Neural progenitor cell (in vitro differentiated cells): ENCODE results near the gene PVALEF. TPM values are rescaled to one million over a fixed set of nuclear protein-coding genes. Genes with fewer than 3 reads are reported as not detected.
"Not testable (repeated sequence)": the region's sequence is repeated elsewhere in the genome, so short reads cannot be mapped to it uniquely, and the experiment has no call there.

Source experiments
- DNase-seq: peaks from one replicate; pipeline ENCODE4 v3.0.0-alpha.2; 2016; ENCODE audit warnings: low spot score
- H2AFZ ChIP-seq: fragments of 200-600 bp; sonication (generic); replicated peaks from 2 replicates; pipeline ENCODE4 v1.6.1; 2016; ENCODE audit warnings: antibody characterized with exemption
- H3F3A ChIP-seq: fragments of 200-600 bp; sonication (generic); 2 replicates; pipeline ENCODE4 v1.6.1; 2016; ENCODE audit warnings: antibody characterized with exemption, low read depth
- H3K27ac ChIP-seq: fragments of 200-600 bp; sonication (generic); 2 replicates; pipeline ENCODE4 v1.5.1; 2016; ENCODE audit warnings: mild to moderate bottlenecking
- H3K27me3 ChIP-seq: fragments of 200-600 bp; sonication (generic); 2 replicates; pipeline ENCODE4 v1.6.1; 2016; ENCODE audit warnings: mild to moderate bottlenecking, moderate library complexity
- H3K36me3 ChIP-seq: fragments of 200-600 bp; sonication (generic); 2 replicates; pipeline ENCODE4 v1.5.1; 2016
- H3K4me1 ChIP-seq: fragments of 200-600 bp; sonication (generic); 2 replicates; pipeline ENCODE4 v1.6.1; 2016; ENCODE audit warnings: mixed run types
- H3K4me2 ChIP-seq: fragments of 200-600 bp; sonication (generic); 2 replicates; pipeline ENCODE4 v1.6.1; 2016
- H3K4me3 ChIP-seq: fragments of 200-600 bp; sonication (generic); 2 replicates; pipeline ENCODE4 v1.5.1; 2016
- H3K79me2 ChIP-seq: fragments of 200-600 bp; sonication (generic); 2 replicates; pipeline ENCODE4 v1.6.1; 2016; ENCODE audit warnings: low read depth
- H3K9ac ChIP-seq: fragments of 200-600 bp; sonication (generic); 2 replicates; pipeline ENCODE4 v1.6.1; 2016
- H3K9me3 ChIP-seq: fragments of 200-600 bp; sonication (generic); 2 replicates; pipeline ENCODE4 v1.5.1; 2016; ENCODE audit warnings: low read depth
- H4K20me1 ChIP-seq: fragments of 200-600 bp; sonication (generic); 2 replicates; pipeline ENCODE4 v1.6.1; 2016; ENCODE audit warnings: low read depth
- H3K27ac Mint-ChIP-seq: 3 replicates; pipeline ENCODE4 v1.8.0; 2021; ENCODE audit warnings: mixed read lengths
- H3K27me3 Mint-ChIP-seq: 2 replicates; pipeline ENCODE4 v1.8.0; 2022; ENCODE audit warnings: low read depth, mild to moderate bottlenecking, inconsistent platforms, moderate library complexity, mixed read lengths; ENCODE audit not compliant: insufficient read depth
- H3K36me3 Mint-ChIP-seq: 3 replicates; pipeline ENCODE4 v1.8.0; 2021; ENCODE audit warnings: mixed read lengths
- H3K4me1 Mint-ChIP-seq: 3 replicates; pipeline ENCODE4 v1.8.0; 2021; ENCODE audit warnings: mixed read lengths
- H3K4me3 Mint-ChIP-seq: 3 replicates; pipeline ENCODE4 v1.8.0; 2021; ENCODE audit warnings: mild to moderate bottlenecking, moderate library complexity, mixed read lengths
- H3K9me3 Mint-ChIP-seq: 3 replicates; pipeline ENCODE4 v1.8.0; 2020; ENCODE audit warnings: mixed read lengths
- CTCF ChIP-seq: fragments of 200-600 bp; sonication (generic); IDR thresholded peaks from 2 replicates; pipeline ENCODE4 v1.5.1; 2017; ENCODE audit warnings: antibody characterized with exemption, mild to moderate bottlenecking
- EZH2 ChIP-seq: fragments of 200-600 bp; sonication (generic); IDR thresholded peaks from 2 replicates; pipeline ENCODE4 v1.6.1; 2017; ENCODE audit warnings: antibody characterized with exemption, mild to moderate bottlenecking, moderate library complexity
- EZH2phosphoT487 ChIP-seq: fragments of 200-600 bp; sonication (generic); IDR thresholded peaks from 2 replicates; pipeline ENCODE4 v1.6.1; 2017; ENCODE audit warnings: antibody characterized with exemption
- total RNA-seq: library from RNA; depleted of rRNA; stranded (reverse); fragments of >200 nt; gene quantifications from 2 replicates; pipeline ENCODE4 v1.2.3, GENCODE V29; 2015; ENCODE audit warnings: low replicate concordance

The PVALEF gene
- total RNA-seq, 1 donor from 2014 or later = not detected

DNA sequence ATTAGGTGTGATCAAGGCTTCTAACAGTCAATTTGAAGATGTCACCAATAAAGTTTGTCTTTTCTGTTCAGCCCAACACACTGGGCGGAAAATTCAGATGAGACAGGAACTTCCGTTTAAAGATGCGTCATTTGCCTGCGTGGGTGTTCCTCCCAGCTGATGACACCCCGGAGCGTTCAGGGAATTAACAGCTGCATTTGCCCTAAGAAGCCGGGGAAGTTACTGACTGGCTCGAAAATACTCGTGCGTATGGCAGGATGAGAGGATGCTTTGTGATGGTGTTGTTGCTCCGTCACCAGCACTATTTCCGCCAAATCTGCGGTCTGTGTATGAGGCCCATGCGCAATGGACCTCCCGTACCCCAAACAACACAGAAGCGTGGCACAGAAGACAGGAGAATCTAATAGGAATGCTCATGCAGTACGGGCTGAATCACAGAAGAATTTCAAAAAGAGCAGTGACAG, 11.9 kb upstream of the PVALEF start:
- Histone ChIP-seq H3K4me2 (no peak overlapping the region), H2AFZ (no peak overlapping the region), H3K27ac (no peak overlapping the region), H3K4me3 (no peak overlapping the region), H3K4me1 (no peaks in the 10 kb centered on the region), H3K27me3 (no peaks in the 10 kb centered on the region), H3K9ac (no peak overlapping the region), H4K20me1 (no peaks in the 10 kb centered on the region), H3K36me3 (no peaks in the 10 kb centered on the region), H3F3A (no peaks in the 10 kb centered on the region), H3K9me3 (no peaks in the 10 kb centered on the region), H3K79me2 (no peaks in the 10 kb centered on the region)
- TF ChIP-seq EZH2 = no peak
- TF ChIP-seq CTCF = no peak
- no peak for TF ChIP-seq EZH2phosphoT487
- Mint-ChIP-seq H3K36me3 (peaks cover 3% of the 10 kb centered on the region), H3K4me1 (peaks cover 4% of the 10 kb centered on the region), H3K27me3 (no peaks in the 10 kb centered on the region), H3K27ac (no peak overlapping the region), H3K9me3 (no peaks in the 10 kb centered on the region), H3K4me3 (no peak overlapping the region)
- no peak for DNase-seq

GRCh38 chr17:81154016-81154415, 11.3 kb upstream of the PVALEF start:
- H3K9me3 Mint-ChIP-seq, H3K9ac ChIP-seq, H2AFZ ChIP-seq, H3K4me2 ChIP-seq, H3K27me3 ChIP-seq, DNase-seq, H3K79me2 ChIP-seq, H3K4me3 Mint-ChIP-seq, H4K20me1 ChIP-seq, H3K27me3 Mint-ChIP-seq, H3K4me1 Mint-ChIP-seq, H3K27ac ChIP-seq, H3K4me1 ChIP-seq, H3K4me3 ChIP-seq, H3K36me3 Mint-ChIP-seq, H3K27ac Mint-ChIP-seq, H3F3A ChIP-seq, H3K9me3 ChIP-seq, H3K36me3 ChIP-seq: not testable (repeated sequence)

DNA sequence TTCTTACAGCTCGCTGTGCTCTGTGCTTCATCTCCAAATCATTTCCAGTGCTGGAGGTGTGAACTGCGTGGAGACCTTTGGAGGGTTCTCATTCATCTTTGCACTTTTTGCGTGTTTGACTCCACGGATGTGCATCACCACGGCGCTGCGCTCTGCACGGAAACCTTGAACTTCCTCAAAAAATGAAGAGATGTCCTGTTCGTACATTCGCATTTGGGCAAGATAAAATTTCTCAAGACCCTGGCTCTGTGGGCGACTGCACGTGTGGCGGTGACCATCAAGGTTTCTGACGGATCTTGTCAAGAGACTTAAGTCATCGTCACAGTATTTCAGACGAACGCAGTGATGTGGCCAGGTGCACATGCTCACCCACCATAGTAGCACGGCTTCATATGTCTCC, 10.3 kb upstream of the PVALEF start:
- no peak for DNase-seq
- H3K79me2 ChIP-seq = no peaks in the 10 kb centered on the region
- no peaks in the 10 kb centered on the region for H3K9me3 ChIP-seq
- H3K36me3 ChIP-seq = no peaks in the 10 kb centered on the region
- H3K27ac Mint-ChIP-seq = no peak overlapping the region
- no peaks in the 10 kb centered on the region for H4K20me1 ChIP-seq
- no peaks in the 10 kb centered on the region for H3F3A ChIP-seq
- peaks cover 4% of the 10 kb centered on the region for H3K4me1 Mint-ChIP-seq
- H3K4me3 Mint-ChIP-seq = no peak overlapping the region
- no peaks in the 10 kb centered on the region for H3K27me3 ChIP-seq
- no peak for TF ChIP-seq EZH2phosphoT487
- TF ChIP-seq CTCF = no peak
- no peak for TF ChIP-seq EZH2
- no peak overlapping the region for H3K27ac ChIP-seq
- H2AFZ ChIP-seq = no peak overlapping the region
- H3K4me2 ChIP-seq = no peak overlapping the region
- H3K9ac ChIP-seq = no peak overlapping the region
- peaks cover 3% of the 10 kb centered on the region for H3K36me3 Mint-ChIP-seq
- no peak overlapping the region for H3K4me3 ChIP-seq
- H3K9me3 Mint-ChIP-seq = no peaks in the 10 kb centered on the region
- no peaks in the 10 kb centered on the region for H3K27me3 Mint-ChIP-seq
- H3K4me1 ChIP-seq = no peaks in the 10 kb centered on the region

GRCh38 chr17:81156866-81157805, 8.2 kb upstream of the PVALEF start:
- peaks cover 4% of the 10 kb centered on the region for H3K4me1 Mint-ChIP-seq
- Histone ChIP-seq H3K27me3 (no peaks in the 10 kb centered on the region), H3K9ac (no peak overlapping the region), H3K4me3 (no peak overlapping the region), H3K4me1 (no peaks in the 10 kb centered on the region), H3F3A (no peaks in the 10 kb centered on the region), H3K9me3 (no peaks in the 10 kb centered on the region), H3K79me2 (no peaks in the 10 kb centered on the region), H3K27ac (no peak overlapping the region), H3K36me3 (no peaks in the 10 kb centered on the region), H3K4me2 (no peak overlapping the region), H4K20me1 (no peaks in the 10 kb centered on the region), H2AFZ (no peak overlapping the region)
- no peaks in the 10 kb centered on the region for H3K9me3 Mint-ChIP-seq
- no peaks in the 10 kb centered on the region for H3K27me3 Mint-ChIP-seq
- H3K4me3 Mint-ChIP-seq = no peak overlapping the region
- peaks cover 3% of the 10 kb centered on the region for H3K36me3 Mint-ChIP-seq
- no peak for DNase-seq
- H3K27ac Mint-ChIP-seq = no peak overlapping the region
- TF ChIP-seq EZH2 = no peak
